HEK293T (cell line): Measurements from ENCODE around the gene ARPC1B.
A peak's percentile ranks its signal among the peaks of the same experiment; 100 is the strongest.

ENCODE experiments used
- CTCF ChIA-PET: fragments of 350-600 bp; formaldehyde crosslinking; extraction: SDS; loops from one replicate; lab custom pipeline; 2021; ENCODE audit warnings: antibody characterized with exemption, inconsistent platforms; lab: Yijun Ruan, JAX
- POLR2A ChIA-PET: fragments of 350-600 bp; formaldehyde crosslinking; extraction: SDS; loops from one replicate; lab custom pipeline; 2020; ENCODE audit warnings: antibody characterized with exemption, inconsistent platforms; lab: Yijun Ruan, JAX
- DNase-seq: peaks from one replicate; pipeline ENCODE4 v3.0.0; 2012; ENCODE audit warnings: mixed read lengths; ENCODE audit errors: extremely low spot score
- ARNT ChIP-seq: fragments of 450-650 bp; IDR thresholded peaks from 2 replicates; pipeline ENCODE4 v1.6.1; 2017; ENCODE audit warnings: mild to moderate bottlenecking
- BHLHE40 ChIP-seq: fragments of 450-650 bp; IDR thresholded peaks from 2 replicates; pipeline ENCODE4 v1.6.1; 2016; ENCODE audit warnings: mild to moderate bottlenecking, moderate library complexity, borderline replicate concordance
- CTBP1 ChIP-seq: fragments of 450-650 bp; IDR thresholded peaks from 2 replicates; pipeline ENCODE4 v1.6.1; 2016; ENCODE audit warnings: borderline replicate concordance
- ELF4 ChIP-seq: fragments of 450-650 bp; IDR thresholded peaks from 2 replicates; pipeline ENCODE4 v1.6.1; 2017; ENCODE audit warnings: antibody characterized with exemption
- FOXA1 ChIP-seq: fragments of 450-650 bp; IDR thresholded peaks from 2 replicates; pipeline ENCODE4 v1.6.1; 2016; ENCODE audit warnings: mild to moderate bottlenecking
- FOXK2 ChIP-seq: fragments of 450-650 bp; IDR thresholded peaks from 2 replicates; pipeline ENCODE4 v1.6.1; 2016; ENCODE audit warnings: mild to moderate bottlenecking
- FOXM1 ChIP-seq: fragments of 450-650 bp; IDR thresholded peaks from 2 replicates; pipeline ENCODE4 v1.6.1; 2017; ENCODE audit warnings: mild to moderate bottlenecking, borderline replicate concordance
- HDGF ChIP-seq: fragments of 450-650 bp; IDR thresholded peaks from 2 replicates; pipeline ENCODE4 v1.6.1; 2017; ENCODE audit warnings: antibody characterized with exemption, borderline replicate concordance
- L3MBTL2 ChIP-seq: fragments of 450-650 bp; conservative IDR thresholded peaks from 2 replicates; pipeline ENCODE4 v1.6.1; 2016; ENCODE audit warnings: mild to moderate bottlenecking
- LEF1 ChIP-seq: fragments of 450-650 bp; IDR thresholded peaks from 2 replicates; pipeline ENCODE4 v1.6.1; 2017; ENCODE audit warnings: mild to moderate bottlenecking, borderline replicate concordance
- NFRKB ChIP-seq: fragments of 450-650 bp; IDR thresholded peaks from 2 replicates; pipeline ENCODE4 v1.6.1; 2016; ENCODE audit warnings: mild to moderate bottlenecking, moderate library complexity
- SP1 ChIP-seq: fragments of 450-650 bp; IDR thresholded peaks from 2 replicates; pipeline ENCODE4 v1.6.1; 2017
- SUZ12 ChIP-seq: fragments of 450-650 bp; IDR thresholded peaks from 2 replicates; pipeline ENCODE4 v1.6.1; 2016; ENCODE audit warnings: mild to moderate bottlenecking
- TARDBP ChIP-seq: fragments of 450-650 bp; IDR thresholded peaks from 2 replicates; pipeline ENCODE4 v1.6.1; 2016
- ZNF384 ChIP-seq: fragments of 450-650 bp; IDR thresholded peaks from 2 replicates; pipeline ENCODE4 v1.6.1; 2016
- TF ChIP-seq, protein P1 (sequence below): fragments of 450-650 bp; IDR thresholded peaks from 2 replicates; pipeline ENCODE4 v1.6.1; 2016

Gene ARPC1B

DNA sequence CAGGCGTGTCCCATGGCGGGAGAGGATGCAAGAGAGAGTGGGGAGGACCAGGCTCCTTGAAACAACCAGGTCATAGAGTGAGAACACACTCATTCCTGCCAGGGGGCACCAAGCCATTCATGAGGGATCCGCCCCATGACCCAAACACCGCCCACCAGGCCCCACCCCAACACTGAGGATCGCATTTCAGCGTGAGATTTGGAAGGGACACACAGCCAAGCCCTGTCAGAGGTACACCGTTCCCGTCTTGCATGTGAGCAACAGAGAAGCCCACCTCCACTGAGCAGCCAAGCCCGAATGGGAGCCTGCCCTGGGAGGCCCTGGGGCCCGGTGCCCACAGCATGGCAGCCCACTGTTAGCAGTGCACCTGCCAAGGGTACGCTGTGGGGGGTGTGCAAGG is 7.9 kb upstream of the ARPC1B start:
- ChIA-PET CTCF (no interaction called here), POLR2A (no interaction called here)
- no peak for DNase-seq
- TF ChIP-seq ELF4 (no peak), FOXK2 (no peak), TARDBP (no peak), HDGF (no peak), ARNT (no peak), LEF1 (no peak), L3MBTL2 (no peak), NFRKB (no peak), FOXM1 (no peak), ZNF384 (no peak), BHLHE40 (no peak)

DNA sequence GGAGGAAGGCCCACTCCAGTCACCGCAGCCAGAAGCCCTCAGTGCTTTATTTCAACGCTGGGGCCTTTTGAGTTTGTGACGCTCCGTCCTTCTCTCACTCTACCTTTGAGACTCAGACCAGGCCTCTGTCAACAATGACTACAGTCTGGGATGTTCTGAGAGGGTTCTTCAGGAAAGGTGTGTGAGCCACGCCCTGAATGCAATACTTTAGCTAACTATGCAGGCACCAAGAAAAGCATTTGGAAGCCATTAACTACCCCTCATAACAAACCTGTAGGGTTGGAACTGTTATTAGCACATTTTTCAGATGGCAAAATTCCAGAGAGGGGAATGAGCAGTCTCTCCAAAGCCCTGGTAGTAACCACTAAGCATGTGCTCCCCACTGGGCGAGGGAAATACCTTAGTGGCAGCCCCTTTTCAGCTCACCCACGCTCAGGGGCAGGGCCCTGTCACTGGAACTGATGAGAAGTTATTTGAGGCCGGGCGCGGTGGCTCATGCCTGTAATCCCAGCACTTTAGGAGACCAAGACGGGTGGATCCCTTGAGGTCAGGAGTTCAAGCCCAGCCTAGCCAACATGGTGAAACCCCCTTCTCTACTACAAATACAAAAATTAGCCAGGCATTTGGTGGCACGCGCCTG is 5.7 kb upstream of the ARPC1B start:
- POLR2A ChIA-PET, result no interaction called here
- CTCF ChIA-PET, result no interaction called here
- TF ChIP-seq HDGF, result no peak
- no peak for TF ChIP-seq SUZ12
- no peak for TF ChIP-seq TARDBP
- TF ChIP-seq CTBP1, result no peak
- no peak for TF ChIP-seq ZNF384
- TF ChIP-seq FOXM1, result no peak
- TF ChIP-seq FOXA1, result no peak
- TF ChIP-seq FOXK2, result no peak
- no peak for TF ChIP-seq LEF1
- TF ChIP-seq L3MBTL2, result no peak
- no peak for TF ChIP-seq ELF4
- TF ChIP-seq BHLHE40, result no peak
- no peak for TF ChIP-seq ARNT
- no peak for TF ChIP-seq SP1
- DNase-seq, result no peak

DNA sequence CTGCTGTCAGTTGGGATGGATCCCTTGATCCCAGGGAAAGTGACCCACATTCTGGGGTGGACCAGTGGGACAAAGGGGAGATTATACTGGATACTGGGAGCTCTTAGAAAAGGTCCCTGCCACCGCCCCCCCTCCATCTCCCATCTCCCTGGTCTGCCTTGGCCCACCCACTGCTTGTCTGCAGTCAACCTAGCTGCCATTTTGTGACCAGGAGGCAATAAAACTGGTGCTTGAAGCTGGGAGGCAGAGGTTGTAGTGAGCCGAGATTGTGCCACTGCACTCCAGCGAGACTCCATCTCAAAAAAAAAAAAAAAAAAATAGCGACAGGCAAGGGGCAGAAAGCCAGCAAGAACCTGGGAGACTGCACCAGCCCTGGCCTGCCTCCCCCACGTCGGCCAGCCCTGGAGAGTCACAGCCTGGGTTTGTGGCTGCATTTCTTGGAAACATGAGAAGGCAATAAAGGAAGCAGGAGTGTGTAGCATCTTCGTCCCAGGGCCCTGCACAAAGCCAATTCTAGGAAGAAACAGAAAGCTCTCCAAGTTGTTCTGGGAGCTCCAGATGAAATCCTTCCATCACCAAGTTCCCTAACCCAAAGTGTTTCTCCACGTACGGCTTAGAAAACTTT is 4.7 kb upstream of the ARPC1B start:
- POLR2A ChIA-PET, result interaction anchor here (0.8 kb wide), 1 partner anchor 39 kb away, joined by 3 read pairs; the partner anchor contains the start of genes BUD31 and PDAP1
- DNase-seq, result peak; percentile 18
- no peak for TF ChIP-seq NFRKB
- no peak for TF ChIP-seq L3MBTL2
- TF ChIP-seq FOXM1, result no peak
- no peak for TF ChIP-seq ELF4
- no peak for TF ChIP-seq HDGF
- TF ChIP-seq SUZ12, result no peak
- no peak for TF ChIP-seq FOXA1
- no peak for TF ChIP-seq LEF1
- TF ChIP-seq ARNT, result no peak
- TF ChIP-seq CTBP1, result no peak
- no peak for TF ChIP-seq TARDBP
- TF ChIP-seq ZNF384, result no peak
- TF ChIP-seq, protein P1, sequence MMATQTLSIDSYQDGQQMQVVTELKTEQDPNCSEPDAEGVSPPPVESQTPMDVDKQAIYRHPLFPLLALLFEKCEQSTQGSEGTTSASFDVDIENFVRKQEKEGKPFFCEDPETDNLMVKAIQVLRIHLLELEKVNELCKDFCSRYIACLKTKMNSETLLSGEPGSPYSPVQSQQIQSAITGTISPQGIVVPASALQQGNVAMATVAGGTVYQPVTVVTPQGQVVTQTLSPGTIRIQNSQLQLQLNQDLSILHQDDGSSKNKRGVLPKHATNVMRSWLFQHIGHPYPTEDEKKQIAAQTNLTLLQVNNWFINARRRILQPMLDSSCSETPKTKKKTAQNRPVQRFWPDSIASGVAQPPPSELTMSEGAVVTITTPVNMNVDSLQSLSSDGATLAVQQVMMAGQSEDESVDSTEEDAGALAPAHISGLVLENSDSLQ, result no peak
- no peak for TF ChIP-seq SP1
- no peak for TF ChIP-seq FOXK2
- TF ChIP-seq BHLHE40, result no peak
- CTCF ChIA-PET, result no interaction called here

DNA sequence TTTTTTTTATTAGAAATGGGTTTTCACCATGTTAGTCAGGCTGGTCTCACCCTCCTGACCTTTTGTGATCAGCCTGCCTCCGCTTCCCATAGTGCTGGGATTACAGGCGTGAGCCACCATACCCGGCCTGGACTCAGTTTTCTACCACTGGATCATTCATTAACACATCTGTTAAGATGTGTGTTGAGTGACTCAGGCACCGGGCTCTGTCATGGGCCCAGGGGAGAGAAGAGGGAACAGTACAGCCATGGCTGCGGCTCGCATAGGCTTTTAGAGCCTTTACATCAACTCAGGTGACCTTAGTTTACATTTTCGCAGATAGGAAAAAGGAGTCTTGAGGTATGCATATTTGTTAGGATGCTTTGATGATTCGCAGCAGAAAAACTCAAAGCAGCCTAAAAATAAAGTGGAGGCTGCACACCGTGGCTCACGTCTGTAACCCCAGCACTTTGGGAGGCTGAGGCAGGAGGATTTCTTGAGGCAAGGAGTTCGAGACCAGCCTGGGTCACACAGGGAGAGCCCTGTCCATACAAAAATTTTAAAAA is 3.1 kb upstream of the ARPC1B start:
- DNase-seq, result no peak
- POLR2A ChIA-PET, result no interaction called here

DNA sequence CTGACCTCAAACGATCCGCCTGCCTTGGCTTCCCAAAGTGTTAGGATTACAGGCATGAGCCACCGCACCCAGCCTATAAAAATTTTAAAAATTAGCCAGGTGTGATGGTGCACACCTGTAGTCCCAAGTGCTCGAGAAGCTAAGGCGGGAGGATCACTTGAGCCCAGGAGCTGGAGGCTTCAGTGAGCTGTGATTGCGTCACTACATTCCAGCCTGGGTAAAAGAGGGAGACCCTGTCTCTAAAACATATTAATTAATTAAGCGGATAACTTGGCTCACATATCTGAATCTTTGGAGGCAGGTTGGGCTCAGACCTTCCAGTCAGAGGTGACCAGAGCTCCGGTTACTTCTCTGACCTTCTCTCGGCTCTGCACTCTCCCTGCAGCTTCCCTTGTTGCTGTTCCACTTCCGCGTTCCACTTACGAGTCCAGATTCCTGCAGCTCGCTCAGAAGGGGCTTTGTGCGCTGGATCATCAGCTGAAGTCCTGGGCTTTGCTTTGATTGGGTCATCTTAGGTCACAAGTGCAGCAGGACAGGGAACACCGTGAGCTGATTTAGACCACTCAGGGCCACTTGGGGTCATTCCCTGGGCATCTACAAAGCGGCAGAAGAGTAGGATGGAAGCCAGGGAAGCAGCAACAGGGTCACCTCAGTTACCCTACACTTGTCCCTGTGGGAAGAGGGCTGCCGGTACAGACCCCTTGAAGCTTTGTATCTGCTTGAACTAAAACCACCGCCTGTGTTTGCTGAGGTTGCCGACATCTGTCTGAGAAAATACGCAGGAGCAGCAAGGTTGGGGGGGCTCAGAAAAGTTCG is 2.0 kb upstream of the ARPC1B start:
- no peak for TF ChIP-seq FOXA1
- POLR2A ChIA-PET, result interaction anchor here (1.1 kb wide), 1 partner anchor 36 kb away, joined by 5 read pairs; the partner anchor contains the start of genes BUD31 and PDAP1
- CTCF ChIA-PET, result no interaction called here
- no peak for DNase-seq

More for the DNA sequence above, 3.1 kb upstream of the ARPC1B start:
- TF ChIP-seq BHLHE40 (no peak), FOXA1 (no peak), ZNF384 (no peak), LEF1 (no peak), TARDBP (no peak), NFRKB (no peak), ELF4 (no peak), L3MBTL2 (no peak)
- TF ChIP-seq, protein P1, result no peak
- CTCF ChIA-PET, result no interaction called here
